Measurements from ENCODE around the gene HERC5.

GRCh38 chr4:88458104-88458740 lies 1.3 kb downstream of the HERC5 start:
- TF ChIP-seq CTCF (IDR thresholded peaks at IDR 0.05) (no peak), ZFX (IDR thresholded peaks at IDR 0.05; ENCODE audit: borderline replicate concordance) (no peak)

All from 22Rv1 (cell line).